Parathyroid adenoma (tissue), 2 donors: ENCODE measurements around the gene PPM1E.

Experiments used
- H2AFZ ChIP-seq: fragments of 300-600 bp; sonication (generic); one replicate; pipeline ENCODE4 v1.7.0; 2017; ENCODE audit warnings: antibody characterized with exemption, mild to moderate bottlenecking
- H3K27ac ChIP-seq: fragments of 300-600 bp; sonication (generic); one replicate; pipeline ENCODE4 v1.7.0; 2017
- H3K27me3 ChIP-seq: fragments of 300-600 bp; sonication (generic); one replicate; pipeline ENCODE4 v1.7.0; 2017; ENCODE audit warnings: low read length; ENCODE audit not compliant: control insufficient read depth, insufficient read depth
- H3K36me3 ChIP-seq: fragments of 300-600 bp; sonication (generic); one replicate; pipeline ENCODE4 v1.7.0; 2017; ENCODE audit warnings: low read length; ENCODE audit not compliant: control insufficient read depth, insufficient read depth
- H3K4me1 ChIP-seq: fragments of 300-600 bp; sonication (generic); one replicate; pipeline ENCODE4 v1.7.0; 2017; ENCODE audit warnings: control low read depth
- H3K4me2 ChIP-seq: fragments of 300-600 bp; sonication (generic); one replicate; pipeline ENCODE4 v1.7.0; 2017; ENCODE audit warnings: low read length
- H3K4me3 ChIP-seq: fragments of 300-600 bp; sonication (generic); one replicate; pipeline ENCODE4 v1.7.0; 2017; ENCODE audit warnings: low read depth, low read length
- H3K79me2 ChIP-seq: fragments of 300-600 bp; sonication (generic); one replicate; pipeline ENCODE4 v1.7.0; 2017; ENCODE audit warnings: control low read depth
- H3K9ac ChIP-seq: fragments of 300-600 bp; sonication (generic); one replicate; pipeline ENCODE4 v1.7.0; 2017; ENCODE audit warnings: mild to moderate bottlenecking
- H3K9me3 ChIP-seq: fragments of 300-600 bp; sonication (generic); one replicate; pipeline ENCODE4 v1.7.0; 2017; ENCODE audit warnings: low read length; ENCODE audit not compliant: control insufficient read depth
- TF ChIP-seq, protein P1 (sequence below): fragments of 300-600 bp; sonication (generic); IDR thresholded peaks from one replicate; pipeline ENCODE4 v1.7.0; 2017; ENCODE audit warnings: antibody characterized with exemption, mild to moderate bottlenecking
- donor health status: primary hyperparathyroidism.

PPM1E gene

DNA sequence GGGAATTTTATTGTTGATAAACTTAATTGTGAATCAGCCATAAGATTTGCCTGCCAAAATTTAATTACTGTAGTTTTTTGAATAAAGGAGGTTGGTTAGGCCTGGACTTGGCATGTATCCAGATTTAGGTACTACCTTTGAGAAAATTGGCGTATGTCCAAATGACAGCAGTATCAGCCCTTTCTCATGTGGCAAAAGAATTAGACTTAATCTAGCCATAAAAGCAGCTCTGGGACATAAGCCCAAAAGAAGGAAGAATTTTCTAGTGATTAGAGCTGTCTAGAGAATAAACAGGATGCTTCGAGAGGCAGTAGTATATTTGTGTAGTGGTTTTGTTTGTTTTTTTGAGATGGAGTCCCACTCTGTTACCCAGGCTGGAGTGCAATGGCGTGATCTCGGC is 27.7 kb downstream of the PPM1E start:
- TF ChIP-seq, protein P1, sequence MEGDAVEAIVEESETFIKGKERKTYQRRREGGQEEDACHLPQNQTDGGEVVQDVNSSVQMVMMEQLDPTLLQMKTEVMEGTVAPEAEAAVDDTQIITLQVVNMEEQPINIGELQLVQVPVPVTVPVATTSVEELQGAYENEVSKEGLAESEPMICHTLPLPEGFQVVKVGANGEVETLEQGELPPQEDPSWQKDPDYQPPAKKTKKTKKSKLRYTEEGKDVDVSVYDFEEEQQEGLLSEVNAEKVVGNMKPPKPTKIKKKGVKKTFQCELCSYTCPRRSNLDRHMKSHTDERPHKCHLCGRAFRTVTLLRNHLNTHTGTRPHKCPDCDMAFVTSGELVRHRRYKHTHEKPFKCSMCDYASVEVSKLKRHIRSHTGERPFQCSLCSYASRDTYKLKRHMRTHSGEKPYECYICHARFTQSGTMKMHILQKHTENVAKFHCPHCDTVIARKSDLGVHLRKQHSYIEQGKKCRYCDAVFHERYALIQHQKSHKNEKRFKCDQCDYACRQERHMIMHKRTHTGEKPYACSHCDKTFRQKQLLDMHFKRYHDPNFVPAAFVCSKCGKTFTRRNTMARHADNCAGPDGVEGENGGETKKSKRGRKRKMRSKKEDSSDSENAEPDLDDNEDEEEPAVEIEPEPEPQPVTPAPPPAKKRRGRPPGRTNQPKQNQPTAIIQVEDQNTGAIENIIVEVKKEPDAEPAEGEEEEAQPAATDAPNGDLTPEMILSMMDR = no peak
- no peaks in the 10 kb centered on the region for H3K36me3 ChIP-seq
- no peak overlapping the region for H3K4me2 ChIP-seq
- no peaks in the 10 kb centered on the region for H3K9me3 ChIP-seq
- H3K27me3 ChIP-seq = no peaks in the 10 kb centered on the region
- no peaks in the 10 kb centered on the region for H3K4me1 ChIP-seq
- no peak overlapping the region for H3K4me3 ChIP-seq
- no peaks in the 10 kb centered on the region for H3K79me2 ChIP-seq
- H3K9ac ChIP-seq = no peak overlapping the region
- H3K27ac ChIP-seq = no peak overlapping the region
- no peak overlapping the region for H2AFZ ChIP-seq

DNA sequence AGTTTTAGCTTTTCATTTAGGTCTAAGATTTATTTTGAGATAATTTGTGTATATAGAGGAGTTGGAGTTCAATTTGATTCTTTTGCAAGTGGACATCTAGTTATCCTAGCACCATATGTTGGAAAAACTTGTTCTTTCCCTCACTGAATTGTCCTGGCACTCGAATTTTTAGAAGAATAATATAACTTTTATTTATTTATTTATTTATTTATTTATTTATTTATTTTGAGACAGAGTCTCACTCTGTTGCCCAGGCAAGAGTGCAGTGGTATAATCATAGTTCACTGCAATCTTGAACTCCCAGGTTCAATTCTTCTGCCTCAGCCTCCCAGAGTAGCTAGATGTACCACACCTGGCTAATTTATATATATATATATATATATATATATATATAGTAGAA is 29.4 kb downstream of the PPM1E start:
- no peaks in the 10 kb centered on the region for H3K36me3 ChIP-seq
- no peak overlapping the region for H3K4me3 ChIP-seq
- no peaks in the 10 kb centered on the region for H3K9me3 ChIP-seq
- no peaks in the 10 kb centered on the region for H3K27me3 ChIP-seq
- H3K27ac ChIP-seq = no peak overlapping the region
- H3K9ac ChIP-seq = no peak overlapping the region
- no peak overlapping the region for H2AFZ ChIP-seq
- no peaks in the 10 kb centered on the region for H3K79me2 ChIP-seq
- TF ChIP-seq, protein P1 = no peak
- H3K4me1 ChIP-seq = no peaks in the 10 kb centered on the region
- no peak overlapping the region for H3K4me2 ChIP-seq

DNA sequence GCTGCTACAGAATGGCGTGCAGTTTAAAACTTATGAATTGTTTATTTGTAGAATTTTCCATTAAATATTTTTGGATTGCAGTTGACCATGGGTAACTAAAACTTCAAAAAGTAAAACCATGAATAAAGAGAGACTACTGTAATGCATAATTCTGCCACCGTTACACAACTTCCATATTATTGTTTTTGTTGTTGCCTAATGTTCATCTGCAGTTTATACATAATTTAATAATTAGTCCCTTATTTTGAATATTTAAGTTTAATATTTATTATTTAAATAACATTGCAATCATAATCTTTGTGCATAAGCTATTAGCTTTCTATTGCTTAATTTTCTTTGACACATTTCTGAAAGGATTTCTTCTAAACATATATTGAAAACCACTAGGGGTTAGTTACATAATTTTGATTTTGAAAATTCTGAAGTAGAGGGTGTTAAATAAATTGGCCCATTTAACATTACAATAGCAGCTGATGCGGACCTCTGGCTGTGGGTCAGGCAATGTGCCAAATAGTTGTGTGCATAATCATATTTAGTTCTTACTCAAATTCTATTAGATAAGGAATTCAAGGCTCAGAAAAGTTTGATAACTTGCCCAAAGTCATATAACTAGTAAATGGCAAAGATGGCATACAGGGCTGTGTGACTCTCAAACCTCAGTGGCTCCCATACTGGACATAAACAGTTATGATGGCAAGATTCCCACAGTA is 31.1 kb downstream of the PPM1E start:
- H3K9ac ChIP-seq = no peak overlapping the region
- H2AFZ ChIP-seq = no peak overlapping the region
- H3K4me1 ChIP-seq = no peaks in the 10 kb centered on the region
- no peaks in the 10 kb centered on the region for H3K27me3 ChIP-seq
- H3K4me2 ChIP-seq = no peak overlapping the region
- H3K4me3 ChIP-seq = no peak overlapping the region
- no peaks in the 10 kb centered on the region for H3K36me3 ChIP-seq
- no peaks in the 10 kb centered on the region for H3K9me3 ChIP-seq
- TF ChIP-seq, protein P1 = no peak
- no peaks in the 10 kb centered on the region for H3K79me2 ChIP-seq
- H3K27ac ChIP-seq = no peak overlapping the region

DNA sequence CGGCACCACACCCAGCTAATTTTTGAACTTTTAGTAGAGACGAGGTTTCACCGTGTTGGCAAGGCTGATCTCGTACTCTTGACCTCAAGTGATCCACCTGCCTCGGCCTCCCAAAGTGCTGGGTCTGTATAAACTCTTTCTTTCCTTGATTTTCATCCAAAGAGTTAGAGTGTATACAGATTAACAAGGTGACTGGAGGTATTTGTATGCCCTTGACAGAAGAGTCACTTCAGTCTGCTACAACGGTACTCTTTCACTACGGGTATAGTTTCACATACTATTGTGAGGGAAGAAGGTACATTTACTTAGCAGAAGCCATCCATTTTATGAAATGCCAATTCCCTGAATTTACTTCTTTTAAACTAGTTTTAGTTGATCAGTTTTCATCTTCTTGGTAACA is 32.5 kb downstream of the PPM1E start:
- H3K4me3 ChIP-seq = no peak overlapping the region
- H2AFZ ChIP-seq = no peak overlapping the region
- H3K4me1 ChIP-seq = no peaks in the 10 kb centered on the region
- TF ChIP-seq, protein P1 = no peak
- no peaks in the 10 kb centered on the region for H3K79me2 ChIP-seq
- no peak overlapping the region for H3K4me2 ChIP-seq
- H3K9me3 ChIP-seq = no peaks in the 10 kb centered on the region
- no peak overlapping the region for H3K9ac ChIP-seq
- no peak overlapping the region for H3K27ac ChIP-seq
- no peaks in the 10 kb centered on the region for H3K36me3 ChIP-seq
- H3K27me3 ChIP-seq = no peaks in the 10 kb centered on the region

DNA sequence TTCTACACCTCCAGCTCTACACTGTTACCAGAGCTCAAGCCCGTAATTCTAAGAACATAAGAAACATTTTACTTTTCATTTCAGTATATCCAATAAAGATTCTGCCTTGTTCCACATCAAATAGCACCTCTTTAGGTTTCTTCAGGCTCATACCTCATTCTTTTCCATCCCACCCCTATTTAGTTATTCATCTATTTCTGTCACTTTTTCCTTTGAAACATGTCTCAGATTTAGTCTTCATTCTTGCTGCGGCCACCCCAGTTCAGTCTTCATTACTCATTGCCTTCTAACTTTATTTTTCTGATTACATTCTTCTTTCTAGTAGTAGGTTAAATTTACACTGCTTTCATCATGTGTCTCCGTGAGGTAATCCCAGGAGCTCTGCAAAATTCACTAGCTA is 33.5 kb downstream of the PPM1E start:
- TF ChIP-seq, protein P1 = no peak
- Histone ChIP-seq H3K79me2 (no peaks in the 10 kb centered on the region), H3K4me1 (no peaks in the 10 kb centered on the region), H2AFZ (no peak overlapping the region), H3K4me2 (no peak overlapping the region), H3K9me3 (no peaks in the 10 kb centered on the region), H3K4me3 (no peak overlapping the region), H3K27ac (no peak overlapping the region), H3K36me3 (no peaks in the 10 kb centered on the region), H3K9ac (no peak overlapping the region), H3K27me3 (no peaks in the 10 kb centered on the region)
